CD14-positive monocyte (primary cell): ENCODE results near the gene NCOR2. TPM values are rescaled to one million over a fixed set of nuclear protein-coding genes. Genes with fewer than 3 reads are reported as not detected.

Experiments used
- DNase-seq, 3 donors: peaks; one replicate each; pipeline ENCODE4 v3.0.0-alpha.2; 2011 to 2022
- H2AFZ ChIP-seq: 2 replicates; pipeline ENCODE4 v1.6.0; 2012; ENCODE audit warnings: mild to moderate bottlenecking, low read depth, low read length, inconsistent platforms; ENCODE audit not compliant: insufficient read depth, poor library complexity, severe bottlenecking
- H3K27ac ChIP-seq, 2 donors: 1 replicate in 1 of 2; 2 replicates in 1 of 2; pipeline ENCODE4 v1.5.1; 2012 to 2013; ENCODE audit warnings: low read length in 2 of 2, control low read depth in 1 of 2, inconsistent platforms in 1 of 2, low read depth in 1 of 2, mild to moderate bottlenecking in 1 of 2
- H3K27me3 ChIP-seq, 2 donors: one replicate each; pipeline versions ENCODE4 v1.6.0 to v1.6.1; 2011 to 2013; ENCODE audit warnings: low read length in 2 of 2; ENCODE audit not compliant: control insufficient read depth in 2 of 2, insufficient read depth in 2 of 2
- H3K36me3 ChIP-seq, 2 donors: replicated peaks in 1 of 2; 1 replicate in 1 of 2; 2 replicates in 1 of 2; pipeline versions ENCODE4 v1.5.1 to v1.6.1; 2012 to 2013; ENCODE audit warnings: low read length in 2 of 2, control low read depth in 1 of 2, inconsistent platforms in 1 of 2, mild to moderate bottlenecking in 1 of 2; ENCODE audit not compliant: insufficient read depth in 2 of 2, control insufficient read depth in 1 of 2
- H3K4me1 ChIP-seq, 2 donors: 1 replicate in 1 of 2; 2 replicates in 1 of 2; pipeline versions ENCODE4 v1.5.1 to v1.6.1; 2012 to 2013; ENCODE audit warnings: low read length in 2 of 2, control low read depth in 1 of 2, inconsistent platforms in 1 of 2, mild to moderate bottlenecking in 1 of 2, moderate library complexity in 1 of 2; ENCODE audit not compliant: insufficient read depth in 2 of 2, control insufficient read depth in 1 of 2
- H3K4me2 ChIP-seq: replicated peaks from 2 replicates; pipeline ENCODE3; 2012; ENCODE audit warnings: low read length, moderate library complexity, mild to moderate bottlenecking; ENCODE audit not compliant: poor library complexity, severe bottlenecking; ENCODE audit errors: extremely low read depth
- H3K4me3 ChIP-seq, 3 experiments: fragments of 200-600 bp in 1 of 3; sonication (generic) in 1 of 3; replicated peaks in 1 of 3; 1 replicate in 2 of 3; 2 replicates in 1 of 3; pipeline ENCODE4 v1.5.1; 2011 to 2013; ENCODE audit warnings: low read length in 3 of 3, mild to moderate bottlenecking in 3 of 3, control low read depth in 2 of 3, low read depth in 2 of 3, inconsistent platforms in 1 of 3, moderate library complexity in 1 of 3
- H3K79me2 ChIP-seq: 2 replicates; pipeline ENCODE4 v1.6.0; 2012; ENCODE audit warnings: mild to moderate bottlenecking, control low read depth, inconsistent platforms, low read length, moderate library complexity; ENCODE audit not compliant: insufficient read depth
- H3K9ac ChIP-seq: 2 replicates; pipeline ENCODE4 v1.6.0; 2017; ENCODE audit warnings: low read length, mild to moderate bottlenecking; ENCODE audit not compliant: insufficient read depth, poor library complexity, severe bottlenecking
- H3K9me3 ChIP-seq, 2 donors: replicated peaks in 1 of 2; 1 replicate in 1 of 2; 2 replicates in 1 of 2; pipeline versions ENCODE4 v1.5.1 to v1.6.1; 2012 to 2013; ENCODE audit warnings: low read length in 2 of 2, control low read depth in 1 of 2; ENCODE audit not compliant: control insufficient read depth in 1 of 2, insufficient read depth in 1 of 2
- H4K20me1 ChIP-seq: 2 replicates; pipeline ENCODE4 v1.6.0; 2012; ENCODE audit warnings: mild to moderate bottlenecking, low read length, control low read depth, moderate library complexity; ENCODE audit not compliant: insufficient read depth
- H3K27ac Mint-ChIP-seq, 7 donors: one replicate each; pipeline ENCODE4 v1.8.0; 2020; ENCODE audit warnings: mild to moderate bottlenecking in 7 of 7, mixed read lengths in 7 of 7, moderate library complexity in 6 of 7, inconsistent platforms in 2 of 7
- H3K27me3 Mint-ChIP-seq, 3 donors: one replicate each; pipeline ENCODE4 v1.8.0; 2021 to 2022; ENCODE audit warnings: low read depth in 3 of 3, mild to moderate bottlenecking in 3 of 3, mixed read lengths in 3 of 3, moderate library complexity in 3 of 3, inconsistent platforms in 1 of 3
- H3K36me3 Mint-ChIP-seq, 2 donors: one replicate each; pipeline ENCODE4 v1.8.0; 2020; ENCODE audit warnings: mixed read lengths in 2 of 2, inconsistent platforms in 1 of 2, mild to moderate bottlenecking in 1 of 2
- H3K4me1 Mint-ChIP-seq: one replicate; pipeline ENCODE4 v1.8.0; 2020; ENCODE audit warnings: mild to moderate bottlenecking, mixed read lengths
- H3K4me3 Mint-ChIP-seq, 2 donors: one replicate each; pipeline ENCODE4 v1.8.0; 2020; ENCODE audit warnings: mild to moderate bottlenecking in 2 of 2, mixed read lengths in 2 of 2, moderate library complexity in 1 of 2
- H3K9me3 Mint-ChIP-seq, 7 donors: one replicate each; pipeline ENCODE4 v1.8.0; 2020 to 2022; ENCODE audit warnings: mixed read lengths in 7 of 7, mild to moderate bottlenecking in 6 of 7, moderate library complexity in 6 of 7, inconsistent platforms in 2 of 7
- WGBS: methylation state at CpG from one replicate; pipeline ENCODE4 v1.1.5; 2013; ENCODE audit warnings: missing lambda C conversion rate; ENCODE audit not compliant: insufficient coverage; 5-methylcytosine and 5-hydroxymethylcytosine counted together
- intact Hi-C, 2 donors: fragments of 100-400 bp; cut with micrococcal nuclease; formaldehyde crosslinking; loops; one replicate each; pipeline versions ENCODE4 v1.15.0 to v1.15.1; 2023
- polyA minus RNA-seq: library from RNA; depleted of rRNA, polyadenylated mRNA; stranded (reverse); fragments of >200 nt; gene quantifications from 2 replicates; pipeline ENCODE4 v1.2.3, GENCODE V29; 2012
- polyA plus RNA-seq, 3 donors: library from polyadenylated mRNA; depleted of rRNA in 1 of 3; unstranded in 2 of 3; stranded (reverse) in 1 of 3; fragments of 300-500 nt in 2 of 3; fragments of >200 nt in 1 of 3; fragmentation: Illumina TruSeq in 2 of 3; gene quantifications; 1 replicate in 2 of 3; 2 replicates in 1 of 3; pipeline ENCODE4 v1.2.3, GENCODE V29; 2012 to 2021
- total RNA-seq, 12 experiments: library from RNA in 1 of 12; stranded (reverse) in 1 of 12; fragments of 120-200 nt in 1 of 12; gene quantifications; one replicate each; pipeline ENCODE4 v1.2.4 and lab custom pipeline; 2013 to 2026; ENCODE audit warnings: mixed read lengths in 6 of 12, inconsistent platforms in 1 of 12
- TF ChIP-seq, protein P1 (sequence below): fragments of 200-600 bp; IDR thresholded peaks from one replicate; pipeline ENCODE4 v1.8.0; 2022; ENCODE audit warnings: antibody characterized with exemption, mild to moderate bottlenecking

NCOR2 gene
- total RNA-seq (2013) = 31.8 TPM
- polyA plus RNA-seq (10 to 100 TPM in 1 of 3 donors, 1 to 10 TPM in 2; 4.7 to 46.8 (median 5.5) TPM), polyA minus RNA-seq (73.3 and 106 TPM in 2 replicates), total RNA-seq (lab: John Stamatoyannopoulos, UW) (144 to 674 (median 201) reads per million in 11 experiments)

GRCh38 chr12:124566997-124567672, at the start of gene NCOR2:
Gene NCOR2, minus strand, starts transcription at chr12:124567612. Its CDS starts 72,361 bp downstream, at chr12:124495251.
- H3K9ac ChIP-seq = peak within 1 kb of the TSS; percentile 98
- Mint-ChIP-seq H3K4me1 (peaks cover 53% of the 10 kb centered on the region), H3K27ac (peak within 1 kb of the TSS; percentile 94 to 98 (median 96)), H3K27me3 (no peaks in the 10 kb centered on the region), H3K36me3 (peaks cover 8 to 10% of the 10 kb centered on the region in 2 donors), H3K4me3 (peak within 1 kb of the TSS; percentile 95), H3K9me3 (no peaks in the 10 kb centered on the region)
- H2AFZ ChIP-seq = peak within 1 kb of the TSS; percentile 69
- intact Hi-C loops = loop anchor here (5.0 to 10.0 kb wide), 5 partner anchors 88 to 200 kb away; no protein-coding TSS in a partner anchor
- peak within 1 kb of the TSS; percentile 68 to 98 (median 88) for H3K4me3 ChIP-seq
- peak; percentile 31 to 51 (median 46) for DNase-seq
- H3K79me2 ChIP-seq = peaks cover 52% of the 10 kb centered on the region
- TF ChIP-seq, protein P1, sequence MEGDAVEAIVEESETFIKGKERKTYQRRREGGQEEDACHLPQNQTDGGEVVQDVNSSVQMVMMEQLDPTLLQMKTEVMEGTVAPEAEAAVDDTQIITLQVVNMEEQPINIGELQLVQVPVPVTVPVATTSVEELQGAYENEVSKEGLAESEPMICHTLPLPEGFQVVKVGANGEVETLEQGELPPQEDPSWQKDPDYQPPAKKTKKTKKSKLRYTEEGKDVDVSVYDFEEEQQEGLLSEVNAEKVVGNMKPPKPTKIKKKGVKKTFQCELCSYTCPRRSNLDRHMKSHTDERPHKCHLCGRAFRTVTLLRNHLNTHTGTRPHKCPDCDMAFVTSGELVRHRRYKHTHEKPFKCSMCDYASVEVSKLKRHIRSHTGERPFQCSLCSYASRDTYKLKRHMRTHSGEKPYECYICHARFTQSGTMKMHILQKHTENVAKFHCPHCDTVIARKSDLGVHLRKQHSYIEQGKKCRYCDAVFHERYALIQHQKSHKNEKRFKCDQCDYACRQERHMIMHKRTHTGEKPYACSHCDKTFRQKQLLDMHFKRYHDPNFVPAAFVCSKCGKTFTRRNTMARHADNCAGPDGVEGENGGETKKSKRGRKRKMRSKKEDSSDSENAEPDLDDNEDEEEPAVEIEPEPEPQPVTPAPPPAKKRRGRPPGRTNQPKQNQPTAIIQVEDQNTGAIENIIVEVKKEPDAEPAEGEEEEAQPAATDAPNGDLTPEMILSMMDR = peak; percentile 23
- H3K27me3 ChIP-seq = no peaks in the 10 kb centered on the region
- H3K36me3 ChIP-seq = peaks cover 0 to 12% of the 10 kb centered on the region in 2 donors
- H4K20me1 ChIP-seq = peaks cover 43% of the 10 kb centered on the region
- peak within 1 kb of the TSS; percentile 84 for H3K4me2 ChIP-seq
- H3K4me1 ChIP-seq = peaks cover 51 to 56% of the 10 kb centered on the region in 2 donors
- peak within 1 kb of the TSS; percentile 96 to 97 for H3K27ac ChIP-seq
- H3K9me3 ChIP-seq = no peaks in the 10 kb centered on the region
- WGBS = under 1% methylated on average over 65 of the region's 106 CpGs

GRCh38 chr12:124616394-124617221, 49.2 kb upstream of the NCOR2 start:
- no peaks in the 10 kb centered on the region for H3K36me3 ChIP-seq
- H3K27me3 Mint-ChIP-seq = peaks cover 0 to 3% (median 0%) of the 10 kb centered on the region in 3 donors
- peak overlapping the region; percentile 49 to 75 for H3K4me3 Mint-ChIP-seq
- H3K4me2 ChIP-seq = peak overlapping the region; percentile 46
- H3K4me1 Mint-ChIP-seq = peaks cover 39% of the 10 kb centered on the region
- TF ChIP-seq, protein P1 = no peak
- no peak overlapping the region for H3K4me3 ChIP-seq
- H3K79me2 ChIP-seq = no peaks in the 10 kb centered on the region
- H3K27ac ChIP-seq = peak overlapping the region; percentile 71 to 78
- peak; percentile 68 to 82 (median 74) for DNase-seq
- H3K4me1 ChIP-seq = peaks cover 23 to 31% of the 10 kb centered on the region in 2 donors
- peaks cover 0 to 2% of the 10 kb centered on the region in 2 donors for H3K36me3 Mint-ChIP-seq
- WGBS = 16% methylated on average over 19 of the region's 20 CpGs
- peak overlapping the region; percentile 80 to 95 (median 92) for H3K27ac Mint-ChIP-seq
- peaks cover 5 to 11% of the 10 kb centered on the region in 2 donors for H3K9me3 ChIP-seq
- peak overlapping the region; percentile 43 for H2AFZ ChIP-seq
- H3K9me3 Mint-ChIP-seq = peaks cover 2 to 10% (median 5%) of the 10 kb centered on the region in 7 donors
- H3K9ac ChIP-seq = peak overlapping the region; percentile 6
- H3K27me3 ChIP-seq = no peaks in the 10 kb centered on the region
- intact Hi-C loops = no loop called here
- no peaks in the 10 kb centered on the region for H4K20me1 ChIP-seq
